Neuron (in vitro differentiated cells): ENCODE data around the gene PCSK6.

Experiments used
- H2AFZ ChIP-seq: one replicate; pipeline ENCODE4 v1.6.1; 2013; ENCODE audit warnings: low read depth, mild to moderate bottlenecking, inconsistent platforms, low read length, moderate library complexity
- H3K27me3 ChIP-seq: one replicate; pipeline ENCODE4 v1.6.1; 2013; ENCODE audit warnings: low read length; ENCODE audit not compliant: insufficient read depth
- H3K36me3 ChIP-seq: one replicate; pipeline ENCODE4 v1.6.1; 2013; ENCODE audit warnings: low read length; ENCODE audit not compliant: insufficient read depth
- H3K4me1 ChIP-seq: one replicate; pipeline ENCODE4 v1.6.1; 2013; ENCODE audit warnings: low read length; ENCODE audit not compliant: insufficient read depth
- H3K4me3 ChIP-seq: 2 replicates; pipeline ENCODE4 v1.5.1; 2013; ENCODE audit warnings: mild to moderate bottlenecking, low read length, moderate library complexity
- H3K9me3 ChIP-seq: one replicate; pipeline ENCODE4 v1.6.1; 2013; ENCODE audit warnings: low read length

The PCSK6 gene

DNA sequence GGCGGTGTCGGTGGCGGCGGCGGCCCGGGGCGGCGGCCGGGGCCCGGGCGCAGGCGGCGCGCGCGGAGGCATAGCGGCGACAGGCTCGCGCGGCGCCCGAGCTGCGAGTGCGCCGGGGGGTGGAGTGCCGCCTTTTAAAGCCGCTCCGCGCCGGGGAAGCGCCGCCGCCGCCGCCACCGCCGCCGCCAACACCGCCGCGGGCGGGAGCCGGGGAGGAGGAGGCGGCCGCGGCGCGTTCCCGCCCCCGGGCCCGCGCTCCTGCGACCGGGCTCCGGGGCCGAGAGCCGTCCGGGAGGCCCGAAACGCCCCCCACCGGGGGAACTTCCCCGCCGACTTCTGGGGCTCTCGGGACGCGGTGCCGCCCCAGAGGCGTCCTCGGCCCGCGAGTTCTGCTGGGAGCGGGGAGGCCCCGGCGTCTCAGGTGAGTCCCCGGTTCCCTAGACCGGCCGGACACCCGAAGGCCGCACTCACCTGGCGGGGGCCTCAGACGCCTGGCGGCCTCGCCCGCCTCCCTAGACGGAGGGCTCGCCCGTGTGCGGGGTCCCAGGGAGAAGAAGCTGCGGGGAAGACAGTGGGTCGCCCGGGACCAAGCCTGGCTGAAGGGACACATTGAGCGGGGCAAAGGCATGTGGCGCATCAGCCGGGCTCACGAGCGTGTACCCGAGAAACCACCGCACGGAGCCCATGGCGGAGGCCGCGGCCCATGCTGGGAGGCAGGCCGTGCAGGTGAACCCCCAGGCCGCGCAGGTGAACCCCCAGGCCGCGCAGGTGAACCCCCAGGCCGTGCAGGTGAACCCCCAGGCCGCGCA lies at the start of gene PCSK6:
TSS of gene PCSK6 (minus strand) at position 109 of the 809 bp plus-strand sequence. CDS start at position 72, 37 bp downstream.
- Histone ChIP-seq H3K9me3 (peaks cover 7% of the 10 kb centered on the region), H3K4me1 (peaks cover 4% of the 10 kb centered on the region), H3K36me3 (no peaks in the 10 kb centered on the region), H2AFZ (no peak within 1 kb of the TSS), H3K4me3 (peak within 1 kb of the TSS; percentile 43), H3K27me3 (no peaks in the 10 kb centered on the region)

GRCh38 chr15:101538996-101539395 lies 49.5 kb upstream of the PCSK6 start:
- Histone ChIP-seq H3K9me3 (no peaks in the 10 kb centered on the region), H3K4me3 (no peak overlapping the region), H2AFZ (no peak overlapping the region), H3K36me3 (no peaks in the 10 kb centered on the region), H3K4me1 (peaks cover 9% of the 10 kb centered on the region), H3K27me3 (no peaks in the 10 kb centered on the region)

DNA sequence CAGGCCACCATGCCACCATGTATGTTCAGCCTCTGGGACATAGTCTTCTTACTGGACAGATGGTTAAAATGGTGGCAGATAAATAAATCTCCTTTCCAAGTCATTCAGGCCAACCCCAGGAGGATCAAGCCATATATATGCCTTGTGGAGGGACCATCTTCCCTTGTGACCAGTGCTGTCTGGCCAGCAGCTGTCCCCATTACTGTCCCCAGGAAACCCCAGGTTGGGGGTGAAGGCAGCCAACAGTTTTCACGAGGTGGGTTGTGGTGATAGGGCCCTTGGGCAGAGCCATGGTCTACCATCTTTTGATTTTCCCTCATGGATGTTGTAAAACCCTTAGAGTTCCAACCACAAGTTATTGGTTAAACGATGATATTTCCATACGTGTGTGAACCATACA lies 48.7 kb upstream of the PCSK6 start:
- Histone ChIP-seq H3K27me3 (no peaks in the 10 kb centered on the region), H3K4me1 (peaks cover 9% of the 10 kb centered on the region), H3K36me3 (no peaks in the 10 kb centered on the region), H3K4me3 (no peak overlapping the region), H3K9me3 (no peaks in the 10 kb centered on the region), H2AFZ (no peak overlapping the region)

- H3K36me3 ChIP-seq: no peaks in the 10 kb centered on the region
- H2AFZ ChIP-seq: no peak overlapping the region
- H3K4me3 ChIP-seq: no peak overlapping the region
- H3K9me3 ChIP-seq: no peaks in the 10 kb centered on the region
- peaks cover 9% of the 10 kb centered on the region for H3K4me1 ChIP-seq
- no peaks in the 10 kb centered on the region for H3K27me3 ChIP-seq
Measured at GRCh38 chr15:101537483-101538080, 48.1 kb upstream of the PCSK6 start.

GRCh38 chr15:101536875-101537405 lies 47.4 kb upstream of the PCSK6 start:
- Histone ChIP-seq H2AFZ (no peak overlapping the region), H3K4me3 (no peak overlapping the region), H3K4me1 (peaks cover 9% of the 10 kb centered on the region), H3K9me3 (no peaks in the 10 kb centered on the region), H3K36me3 (no peaks in the 10 kb centered on the region), H3K27me3 (no peaks in the 10 kb centered on the region)

GRCh38 chr15:101536166-101536874 lies 46.8 kb upstream of the PCSK6 start:
- Histone ChIP-seq H3K9me3 (no peaks in the 10 kb centered on the region), H2AFZ (no peak overlapping the region), H3K36me3 (no peaks in the 10 kb centered on the region), H3K4me1 (peaks cover 9% of the 10 kb centered on the region), H3K4me3 (no peak overlapping the region), H3K27me3 (no peaks in the 10 kb centered on the region)

DNA sequence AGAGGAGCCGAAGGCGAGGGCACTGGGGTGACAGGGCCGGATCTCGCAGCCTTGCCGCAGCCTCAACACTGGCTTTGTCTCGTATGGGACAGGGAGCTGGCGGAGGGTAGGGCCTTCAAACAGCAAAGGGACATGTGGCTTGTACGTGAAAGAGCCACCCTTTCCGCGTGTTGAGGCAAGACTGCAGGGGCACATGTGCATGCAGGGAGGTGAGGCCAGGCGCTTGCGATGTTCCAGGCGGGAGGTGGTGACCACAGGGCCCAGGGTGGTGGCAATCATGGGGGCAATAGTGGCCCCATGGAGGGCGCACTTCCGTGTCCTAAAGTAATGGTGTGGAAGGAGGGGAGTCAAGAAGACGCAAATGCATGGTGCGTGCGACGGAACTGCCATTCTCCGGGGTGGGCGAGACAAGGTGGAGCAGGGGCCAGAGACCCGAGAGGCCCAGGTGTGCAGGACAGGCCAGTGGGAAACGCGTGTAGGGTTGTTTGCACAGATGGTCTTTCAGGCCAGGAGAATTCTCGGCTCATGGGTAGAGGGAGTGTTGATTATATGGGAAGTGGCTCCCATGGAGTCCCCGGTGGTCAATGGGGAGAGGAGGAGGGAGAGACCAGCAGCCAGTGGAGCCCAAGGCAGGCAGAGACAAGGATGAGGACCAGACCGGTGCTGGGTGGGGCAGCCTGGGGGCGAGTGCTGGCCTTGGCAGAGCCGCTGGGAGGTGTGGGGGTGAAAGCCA lies 45.8 kb upstream of the PCSK6 start:
- Histone ChIP-seq H2AFZ (peak overlapping the region; percentile 11), H3K9me3 (no peaks in the 10 kb centered on the region), H3K4me1 (peaks cover 9% of the 10 kb centered on the region), H3K4me3 (no peak overlapping the region), H3K36me3 (no peaks in the 10 kb centered on the region), H3K27me3 (no peaks in the 10 kb centered on the region)

DNA sequence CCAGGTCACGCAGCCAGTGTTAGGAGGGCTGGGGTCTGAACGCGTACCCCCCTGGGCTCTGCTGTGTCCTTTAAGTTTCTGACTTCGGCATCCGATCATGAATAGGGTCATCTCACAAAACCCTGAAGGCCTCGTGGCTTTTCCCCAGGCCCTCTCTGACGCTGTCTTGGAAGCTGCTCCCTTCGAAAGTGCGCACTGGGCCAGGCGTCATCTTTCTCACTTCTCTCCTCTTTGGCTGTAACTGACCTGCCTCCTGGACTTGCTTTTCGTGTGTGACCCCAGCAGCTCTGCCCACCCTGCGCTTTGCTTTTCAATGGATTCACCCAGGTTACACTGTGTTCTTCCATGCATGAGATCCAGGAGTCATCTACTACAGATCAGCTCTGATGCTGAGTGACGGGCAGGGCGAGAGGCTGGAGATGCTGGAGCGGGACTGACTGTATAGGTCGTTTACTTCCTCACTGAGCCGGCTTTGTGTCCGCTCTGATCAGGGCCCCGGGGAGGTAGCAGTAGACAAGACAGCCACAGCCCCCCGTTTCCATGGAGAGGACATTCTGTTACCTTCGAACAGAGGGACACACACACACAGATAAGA lies 45.0 kb upstream of the PCSK6 start:
- no peaks in the 10 kb centered on the region for H3K9me3 ChIP-seq
- peak overlapping the region; percentile 11 for H2AFZ ChIP-seq
- no peaks in the 10 kb centered on the region for H3K27me3 ChIP-seq
- H3K4me1 ChIP-seq: peaks cover 9% of the 10 kb centered on the region
- H3K4me3 ChIP-seq: no peak overlapping the region
- no peaks in the 10 kb centered on the region for H3K36me3 ChIP-seq

DNA sequence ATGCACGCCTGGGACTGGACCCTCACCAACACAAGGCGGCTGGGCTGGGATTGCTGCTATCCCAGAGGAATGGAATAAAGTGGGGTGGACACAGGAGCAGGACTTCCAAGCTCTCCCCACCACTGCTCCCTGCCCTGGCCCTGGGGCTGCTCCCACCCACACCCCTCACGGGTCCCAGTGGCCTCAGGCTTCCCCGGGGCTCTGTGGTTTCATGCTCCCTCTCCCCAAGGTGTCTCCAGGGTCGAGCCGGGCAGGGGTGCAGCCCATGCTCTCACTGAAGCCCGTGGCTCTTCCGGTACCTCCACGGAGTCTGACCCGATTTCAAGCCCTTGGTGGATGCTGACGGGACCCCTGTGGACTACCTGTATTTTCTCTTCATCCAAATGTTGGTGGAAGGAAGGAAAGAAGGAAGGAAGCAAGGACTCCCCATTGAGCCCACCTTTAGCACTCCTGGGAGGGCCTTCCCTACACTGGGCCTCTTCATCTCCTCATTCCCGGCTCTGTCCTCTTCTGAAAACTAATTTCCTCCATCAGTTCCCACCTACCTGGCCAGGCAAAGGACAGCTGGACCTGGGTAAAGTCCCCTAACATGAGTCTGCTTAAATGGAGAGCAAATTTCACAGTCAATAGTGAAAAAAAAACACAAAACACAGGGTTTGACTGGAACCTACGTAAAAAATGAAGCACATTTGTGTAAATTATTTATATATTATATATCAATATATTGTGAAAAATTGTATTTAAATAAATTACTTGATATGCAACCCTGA lies 44.0 kb upstream of the PCSK6 start:
- H3K27me3 ChIP-seq: no peaks in the 10 kb centered on the region
- peaks cover 9% of the 10 kb centered on the region for H3K4me1 ChIP-seq
- H3K9me3 ChIP-seq: no peaks in the 10 kb centered on the region
- H3K36me3 ChIP-seq: no peaks in the 10 kb centered on the region
- no peak overlapping the region for H2AFZ ChIP-seq
- H3K4me3 ChIP-seq: no peak overlapping the region

DNA sequence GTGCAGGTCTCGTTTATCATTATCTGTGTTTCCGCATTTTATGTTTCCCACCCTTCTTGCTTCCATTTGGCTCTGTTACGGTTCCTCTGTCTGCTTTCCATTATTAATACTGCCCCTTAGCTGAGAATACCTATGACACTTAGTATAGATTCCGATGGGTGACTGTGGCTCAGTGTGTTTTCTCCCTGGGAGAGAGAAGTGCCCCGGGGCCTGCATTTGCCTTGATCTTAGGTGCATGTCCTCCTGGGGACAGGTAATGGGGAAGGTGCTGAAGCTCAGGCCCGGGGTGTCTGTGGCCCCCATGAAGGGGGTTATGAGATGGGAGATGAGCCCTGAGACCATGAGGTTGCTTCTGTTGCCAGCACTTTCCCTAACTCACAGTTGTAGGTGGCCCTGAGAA lies 43.4 kb upstream of the PCSK6 start:
- H3K9me3 ChIP-seq: no peaks in the 10 kb centered on the region
- no peaks in the 10 kb centered on the region for H3K36me3 ChIP-seq
- H3K4me1 ChIP-seq: peaks cover 9% of the 10 kb centered on the region
- no peak overlapping the region for H3K4me3 ChIP-seq
- H3K27me3 ChIP-seq: no peaks in the 10 kb centered on the region
- H2AFZ ChIP-seq: no peak overlapping the region

GRCh38 chr15:101531170-101531569 lies 41.7 kb upstream of the PCSK6 start:
- Histone ChIP-seq H2AFZ (no peak overlapping the region), H3K36me3 (no peaks in the 10 kb centered on the region), H3K9me3 (no peaks in the 10 kb centered on the region), H3K27me3 (peaks cover 4% of the 10 kb centered on the region), H3K4me1 (peaks cover 9% of the 10 kb centered on the region), H3K4me3 (no peak overlapping the region)
